ENCODE results near the gene HACD1. TPM values are rescaled to one million over a fixed set of nuclear protein-coding genes. Genes with fewer than 3 reads are reported as not detected.
"Not testable (repeated sequence)": the region's sequence is repeated elsewhere in the genome, so short reads cannot be mapped to it uniquely, and the experiment has no call there.

Gene HACD1
- total RNA-seq, 2 experiments from 2014 or later: 0.40 to 1.1 TPM

GRCh38 chr10:17643339-17643754 lies 26.2 kb upstream of the HACD1 start:
- ChIA-PET POLR2A (interaction anchor here (0.6 to 3.1 kb wide), 16 partner anchors 8 to 620 kb away, joined by 3 to 27 read pairs (median 6); partner anchors contain the start of gene HACD1), CTCF (interaction anchor here (0.9 to 2.6 kb wide), 8 partner anchors 21 to 354 kb away, joined by 3 to 11 read pairs (median 4); partner anchors contain the start of gene HACD1)
- Mint-ChIP-seq H3K4me1 (ENCODE audit: low read depth) (peaks cover 48% of the 10 kb centered on the region), H3K36me3 (ENCODE audit: low read depth) (peaks cover 36% of the 10 kb centered on the region), H3K27me3 (ENCODE audit: low read depth) (peaks cover 2% of the 10 kb centered on the region), H3K4me3 (peak overlapping the region; percentile 95), H3K27ac (peak overlapping the region; percentile 100), H3K9me3 (ENCODE audit: insufficient read depth) (peaks cover 6% of the 10 kb centered on the region)
- peak; percentile 20 for ATAC-seq
- no peak for DNase-seq

- Mint-ChIP-seq H3K4me1 (ENCODE audit: low read depth) (peaks cover 23% of the 10 kb centered on the region), H3K4me3 (no peak overlapping the region), H3K36me3 (ENCODE audit: low read depth) (peaks cover 14% of the 10 kb centered on the region), H3K27ac (no peak overlapping the region), H3K9me3 (ENCODE audit: insufficient read depth) (no peaks in the 10 kb centered on the region), H3K27me3 (ENCODE audit: low read depth) (peaks cover 7% of the 10 kb centered on the region)
- ATAC-seq: no peak
- ChIA-PET CTCF (no interaction called here), POLR2A (no interaction called here)
- DNase-seq: no peak
Observed at GRCh38 chr10:17640331-17640816, 23.2 kb upstream of the HACD1 start.

GRCh38 chr10:17637869-17638268 lies 20.7 kb upstream of the HACD1 start:
- H3K9me3 Mint-ChIP-seq (ENCODE audit: insufficient read depth): no peaks in the 10 kb centered on the region
- H3K27me3 Mint-ChIP-seq (ENCODE audit: low read depth): peaks cover 11% of the 10 kb centered on the region
- POLR2A ChIA-PET: no interaction called here
- CTCF ChIA-PET: no interaction called here
- H3K36me3 Mint-ChIP-seq (ENCODE audit: low read depth): peaks cover 8% of the 10 kb centered on the region
- H3K4me3 Mint-ChIP-seq: no peak overlapping the region
- no peak overlapping the region for H3K27ac Mint-ChIP-seq
- ATAC-seq (no peak), DNase-seq (no peak)
- peaks cover 14% of the 10 kb centered on the region for H3K4me1 Mint-ChIP-seq (ENCODE audit: low read depth)

- ATAC-seq (no peak), DNase-seq (no peak)
- ChIA-PET CTCF (interaction anchor here (1.0 kb wide), 1 partner anchor 103 kb away, joined by 3 read pairs; no protein-coding TSS in a partner anchor), POLR2A (interaction anchor here (1.8 kb wide), 1 partner anchor 10 kb away, joined by 7 read pairs; the partner anchor contains the start of gene STAM)
- no peaks in the 10 kb centered on the region for H3K36me3 Mint-ChIP-seq (ENCODE audit: low read depth)
- H3K27me3 Mint-ChIP-seq (ENCODE audit: low read depth): peaks cover 9% of the 10 kb centered on the region
- H3K9me3 Mint-ChIP-seq (ENCODE audit: insufficient read depth): no peaks in the 10 kb centered on the region
- no peak overlapping the region for H3K27ac Mint-ChIP-seq
- H3K4me1 Mint-ChIP-seq (ENCODE audit: low read depth): no peaks in the 10 kb centered on the region
- H3K4me3 Mint-ChIP-seq: no peak overlapping the region
Observed at GRCh38 chr10:17633353-17633752, 16.2 kb upstream of the HACD1 start.

- H3K9me3 Mint-ChIP-seq (ENCODE audit: insufficient read depth); H3K4me3 Mint-ChIP-seq; CTCF ChIA-PET; H3K4me1 Mint-ChIP-seq (ENCODE audit: low read depth); H3K27me3 Mint-ChIP-seq (ENCODE audit: low read depth); ATAC-seq; DNase-seq; H3K36me3 Mint-ChIP-seq (ENCODE audit: low read depth); H3K27ac Mint-ChIP-seq: not testable (repeated sequence)
- POLR2A ChIA-PET: interaction anchor here (1.8 kb wide), 1 partner anchor 11 kb away, joined by 7 read pairs; the partner anchor contains the start of gene STAM
Observed at GRCh38 chr10:17632590-17632989, 15.4 kb upstream of the HACD1 start.

GRCh38 chr10:17626656-17627055 lies 9.5 kb upstream of the HACD1 start:
- H3K27me3 Mint-ChIP-seq (ENCODE audit: low read depth): peaks cover 27% of the 10 kb centered on the region
- no peaks in the 10 kb centered on the region for H3K36me3 Mint-ChIP-seq (ENCODE audit: low read depth)
- ATAC-seq (no peak), DNase-seq (no peak)
- no peaks in the 10 kb centered on the region for H3K9me3 Mint-ChIP-seq (ENCODE audit: insufficient read depth)
- H3K4me1 Mint-ChIP-seq (ENCODE audit: low read depth): no peaks in the 10 kb centered on the region
- H3K27ac Mint-ChIP-seq: no peak overlapping the region
- H3K4me3 Mint-ChIP-seq: no peak overlapping the region
- ChIA-PET POLR2A (no interaction called here), CTCF (interaction anchor here (0.8 kb wide), 1 partner anchor 370 kb away, joined by 3 read pairs; no protein-coding TSS in a partner anchor)

- Mint-ChIP-seq H3K9me3 (ENCODE audit: insufficient read depth) (no peaks in the 10 kb centered on the region), H3K27me3 (ENCODE audit: low read depth) (peaks cover 30% of the 10 kb centered on the region), H3K27ac (no peak overlapping the region), H3K4me3 (no peak overlapping the region), H3K36me3 (ENCODE audit: low read depth) (no peaks in the 10 kb centered on the region), H3K4me1 (ENCODE audit: low read depth) (no peaks in the 10 kb centered on the region)
- ATAC-seq: no peak
- POLR2A ChIA-PET: no interaction called here
- DNase-seq: no peak
- CTCF ChIA-PET: no interaction called here
Observed at GRCh38 chr10:17624996-17625395, 7.8 kb upstream of the HACD1 start.

- CTCF ChIA-PET: interaction anchor here (0.9 kb wide), 1 partner anchor 22 kb away, joined by 4 read pairs; the partner anchor contains the start of gene STAM
Observed at GRCh38 chr10:17622061-17622460, 4.9 kb upstream of the HACD1 start.

GRCh38 chr10:17616403-17617030 lies 657 bp downstream of the HACD1 start:
- DNase-seq: peak; percentile 40
- POLR2A ChIA-PET: interaction anchor here (1.0 kb wide), 1 partner anchor 27 kb away, joined by 3 read pairs; the partner anchor contains the start of gene STAM

More at GRCh38 chr10:17622061-17622460, 4.9 kb upstream of the HACD1 start:
- no peaks in the 10 kb centered on the region for H3K36me3 Mint-ChIP-seq (ENCODE audit: low read depth)
- H3K27me3 Mint-ChIP-seq (ENCODE audit: low read depth): peaks cover 44% of the 10 kb centered on the region
- no peak overlapping the region for H3K4me3 Mint-ChIP-seq
- H3K9me3 Mint-ChIP-seq (ENCODE audit: insufficient read depth): no peaks in the 10 kb centered on the region
- POLR2A ChIA-PET: no interaction called here
- H3K27ac Mint-ChIP-seq: no peak overlapping the region
- ATAC-seq (no peak), DNase-seq (no peak)
- H3K4me1 Mint-ChIP-seq (ENCODE audit: low read depth): peaks cover 5% of the 10 kb centered on the region

GRCh38 chr10:17609523-17610079 lies 7.6 kb downstream of the HACD1 start:
- POLR2A ChIA-PET: no interaction called here

More at GRCh38 chr10:17616403-17617030, 657 bp downstream of the HACD1 start:
- H3K27ac Mint-ChIP-seq: no peak overlapping the region
- peak; percentile 67 for ATAC-seq
- H3K36me3 Mint-ChIP-seq (ENCODE audit: low read depth): no peaks in the 10 kb centered on the region
- CTCF ChIA-PET: interaction anchor here (1.0 to 1.3 kb wide), 3 partner anchors 27 to 170 kb away, joined by 3 to 4 read pairs (median 3); partner anchors contain the start of gene STAM
- H3K4me1 Mint-ChIP-seq (ENCODE audit: low read depth): peaks cover 5% of the 10 kb centered on the region
- H3K27me3 Mint-ChIP-seq (ENCODE audit: low read depth): peaks cover 17% of the 10 kb centered on the region
- H3K4me3 Mint-ChIP-seq: peak overlapping the region; percentile 51
- H3K9me3 Mint-ChIP-seq (ENCODE audit: insufficient read depth): no peaks in the 10 kb centered on the region

GRCh38 chr10:17607603-17608332 lies 9.4 kb downstream of the HACD1 start:
- H3K27me3 Mint-ChIP-seq (ENCODE audit: low read depth): no peaks in the 10 kb centered on the region
- H3K9me3 Mint-ChIP-seq (ENCODE audit: insufficient read depth): no peaks in the 10 kb centered on the region
- DNase-seq (peak; percentile 46), ATAC-seq (peak; percentile 87)
- POLR2A ChIA-PET: no interaction called here
- H3K36me3 Mint-ChIP-seq (ENCODE audit: low read depth): no peaks in the 10 kb centered on the region
- CTCF ChIA-PET: interaction anchor here (0.7 to 1.9 kb wide), 6 partner anchors 27 to 240 kb away, joined by 3 to 12 read pairs (median 3); no protein-coding TSS in a partner anchor
- no peak overlapping the region for H3K27ac Mint-ChIP-seq
- no peak overlapping the region for H3K4me3 Mint-ChIP-seq
- peaks cover 2% of the 10 kb centered on the region for H3K4me1 Mint-ChIP-seq (ENCODE audit: low read depth)

More at GRCh38 chr10:17609523-17610079, 7.6 kb downstream of the HACD1 start:
- H3K4me1 Mint-ChIP-seq (ENCODE audit: low read depth): peaks cover 2% of the 10 kb centered on the region
- H3K27ac Mint-ChIP-seq: no peak overlapping the region
- CTCF ChIA-PET: interaction anchor here (1.2 to 1.9 kb wide), 3 partner anchors 25 to 192 kb away, joined by 3 to 12 read pairs (median 3); no protein-coding TSS in a partner anchor
- no peaks in the 10 kb centered on the region for H3K27me3 Mint-ChIP-seq (ENCODE audit: low read depth)
- no peaks in the 10 kb centered on the region for H3K9me3 Mint-ChIP-seq (ENCODE audit: insufficient read depth)
- no peak for DNase-seq
- no peak overlapping the region for H3K4me3 Mint-ChIP-seq
- no peak for ATAC-seq
- no peaks in the 10 kb centered on the region for H3K36me3 Mint-ChIP-seq (ENCODE audit: low read depth)
